ENCODE results near the gene ELP1.

ELP1 gene

DNA sequence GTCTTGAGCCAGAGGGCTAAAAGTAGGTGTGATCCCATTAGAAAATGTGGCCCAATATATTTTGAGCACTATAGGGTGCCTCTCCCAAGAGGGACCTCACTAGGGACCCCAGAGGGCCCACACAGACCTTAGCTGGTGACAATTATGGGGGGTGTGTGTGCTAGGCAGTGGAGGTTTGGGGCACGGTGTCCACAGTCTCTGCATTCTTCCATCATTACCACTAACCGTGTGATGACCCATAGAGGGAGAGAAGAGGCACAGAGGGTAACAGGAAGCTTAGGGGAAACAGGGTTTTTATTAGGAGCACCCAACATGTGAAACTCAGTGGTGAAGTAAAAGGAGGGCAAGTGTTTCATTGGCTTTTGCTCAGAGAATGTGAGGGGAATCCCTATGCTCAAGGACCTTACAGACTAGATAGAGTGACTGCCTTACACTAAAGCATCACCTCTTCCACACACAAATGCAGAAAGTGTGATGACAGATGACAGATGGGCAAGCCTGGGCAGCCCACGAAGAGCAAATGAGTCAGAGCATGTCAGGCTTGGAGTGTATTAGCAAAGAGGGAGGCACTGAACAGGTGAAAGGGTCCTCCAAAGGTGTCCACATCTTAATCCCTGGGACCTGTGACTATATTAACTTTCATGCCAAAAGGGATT is 74.3 kb downstream of the ELP1 start:
- TF ChIP-seq, protein P1, sequence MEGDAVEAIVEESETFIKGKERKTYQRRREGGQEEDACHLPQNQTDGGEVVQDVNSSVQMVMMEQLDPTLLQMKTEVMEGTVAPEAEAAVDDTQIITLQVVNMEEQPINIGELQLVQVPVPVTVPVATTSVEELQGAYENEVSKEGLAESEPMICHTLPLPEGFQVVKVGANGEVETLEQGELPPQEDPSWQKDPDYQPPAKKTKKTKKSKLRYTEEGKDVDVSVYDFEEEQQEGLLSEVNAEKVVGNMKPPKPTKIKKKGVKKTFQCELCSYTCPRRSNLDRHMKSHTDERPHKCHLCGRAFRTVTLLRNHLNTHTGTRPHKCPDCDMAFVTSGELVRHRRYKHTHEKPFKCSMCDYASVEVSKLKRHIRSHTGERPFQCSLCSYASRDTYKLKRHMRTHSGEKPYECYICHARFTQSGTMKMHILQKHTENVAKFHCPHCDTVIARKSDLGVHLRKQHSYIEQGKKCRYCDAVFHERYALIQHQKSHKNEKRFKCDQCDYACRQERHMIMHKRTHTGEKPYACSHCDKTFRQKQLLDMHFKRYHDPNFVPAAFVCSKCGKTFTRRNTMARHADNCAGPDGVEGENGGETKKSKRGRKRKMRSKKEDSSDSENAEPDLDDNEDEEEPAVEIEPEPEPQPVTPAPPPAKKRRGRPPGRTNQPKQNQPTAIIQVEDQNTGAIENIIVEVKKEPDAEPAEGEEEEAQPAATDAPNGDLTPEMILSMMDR (IDR thresholded peaks at IDR 0.05; ENCODE audit: control extremely low read depth, extremely low read depth, low read depth, missing control alignments), result no peak
- ChIA-PET CTCF (no interaction called here), POLR2A (no interaction called here)
- no peak for DNase-seq (ENCODE audit: extremely low spot score)

DNA sequence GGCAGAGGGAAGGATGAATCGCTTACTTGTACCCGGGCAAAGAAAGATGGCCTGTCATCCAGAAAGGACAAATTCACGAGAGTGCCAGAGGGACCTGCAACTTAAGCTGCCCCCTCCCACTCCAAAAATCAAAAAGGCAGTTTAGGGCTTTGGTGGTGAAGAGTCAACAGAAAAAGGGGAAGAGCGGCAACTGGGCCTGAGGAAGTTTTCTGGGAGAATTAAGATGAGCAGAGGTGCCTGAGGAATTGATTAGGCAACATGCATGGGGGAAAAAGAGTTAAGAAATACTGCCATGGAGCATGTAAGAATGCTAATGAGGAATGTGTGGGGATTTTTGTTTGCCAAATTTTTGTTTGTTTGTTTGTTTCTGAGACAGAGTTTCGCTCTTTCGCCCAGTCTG is 76.4 kb downstream of the ELP1 start:
- TF ChIP-seq, protein P1 (IDR thresholded peaks at IDR 0.05; ENCODE audit: control extremely low read depth, extremely low read depth, low read depth, missing control alignments), result no peak
- CTCF ChIA-PET, result interaction anchor here (1.9 kb wide), 1 partner anchor 97 kb away, joined by 4 read pairs; no protein-coding TSS in a partner anchor

DNA sequence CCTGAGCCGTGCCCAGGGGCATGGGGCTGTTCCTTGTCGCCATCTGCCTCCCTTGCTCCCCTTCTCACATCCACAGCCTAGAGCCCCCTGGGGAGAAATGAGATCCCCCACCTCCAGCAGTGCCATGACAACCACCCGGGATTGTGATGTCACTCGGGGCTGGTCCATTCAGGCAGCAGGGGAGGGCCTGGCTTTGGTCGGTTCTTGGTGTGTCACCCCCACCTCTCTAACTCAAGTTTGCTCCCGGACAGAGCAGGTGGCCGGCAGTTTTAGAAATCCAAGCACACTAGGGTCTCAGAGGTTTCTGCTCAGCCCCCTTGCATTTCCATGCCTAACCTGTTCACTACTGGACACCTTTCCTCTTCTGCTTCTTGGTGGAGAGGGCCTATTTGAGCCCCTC is 78.0 kb downstream of the ELP1 start, which contains the start of gene ACTL7B:
TSS of gene ACTL7B (minus strand) at position 99 of the 400 bp plus-strand sequence. CDS start at position 43, 56 bp downstream.
- POLR2A ChIA-PET, result interaction anchor here (0.6 kb wide), 1 partner anchor 1237 kb away, joined by 4 read pairs; no protein-coding TSS in a partner anchor
- CTCF ChIA-PET, result interaction anchor here (0.7 to 1.9 kb wide), 2 partner anchors 15 to 98 kb away, joined by 3 to 4 read pairs; no protein-coding TSS in a partner anchor
- TF ChIP-seq, protein P1 (IDR thresholded peaks at IDR 0.05; ENCODE audit: control extremely low read depth, extremely low read depth, low read depth, missing control alignments), result no peak
- DNase-seq (ENCODE audit: extremely low spot score), result no peak

More for the DNA sequence above, 76.4 kb downstream of the ELP1 start:
- DNase-seq (ENCODE audit: extremely low spot score), result no peak
- POLR2A ChIA-PET, result no interaction called here

DNA sequence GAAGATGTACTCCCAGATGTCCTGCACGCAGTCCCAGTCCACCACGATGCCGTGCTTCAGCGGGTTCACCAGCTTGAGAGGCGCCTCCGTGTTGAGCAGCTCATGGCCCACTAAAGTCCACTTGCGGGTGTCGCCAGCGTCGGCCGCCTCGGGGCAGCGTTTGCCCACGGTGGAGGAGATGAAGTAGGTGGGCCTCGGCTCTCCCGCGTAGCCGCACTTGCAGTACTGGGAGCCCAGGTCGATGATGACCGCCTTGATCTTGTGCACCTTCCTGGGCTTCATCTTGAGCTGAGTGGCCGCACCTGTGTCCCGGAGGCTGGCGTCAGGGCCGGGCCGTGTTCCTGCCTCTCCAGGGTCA is 78.4 kb downstream of the ELP1 start:
- POLR2A ChIA-PET, result no interaction called here
- CTCF ChIA-PET, result interaction anchor here (0.7 to 1.9 kb wide), 2 partner anchors 14 to 99 kb away, joined by 3 to 4 read pairs; no protein-coding TSS in a partner anchor
- TF ChIP-seq, protein P1 (IDR thresholded peaks at IDR 0.05; ENCODE audit: control extremely low read depth, extremely low read depth, low read depth, missing control alignments), result no peak
- DNase-seq (ENCODE audit: extremely low spot score), result no peak

DNA sequence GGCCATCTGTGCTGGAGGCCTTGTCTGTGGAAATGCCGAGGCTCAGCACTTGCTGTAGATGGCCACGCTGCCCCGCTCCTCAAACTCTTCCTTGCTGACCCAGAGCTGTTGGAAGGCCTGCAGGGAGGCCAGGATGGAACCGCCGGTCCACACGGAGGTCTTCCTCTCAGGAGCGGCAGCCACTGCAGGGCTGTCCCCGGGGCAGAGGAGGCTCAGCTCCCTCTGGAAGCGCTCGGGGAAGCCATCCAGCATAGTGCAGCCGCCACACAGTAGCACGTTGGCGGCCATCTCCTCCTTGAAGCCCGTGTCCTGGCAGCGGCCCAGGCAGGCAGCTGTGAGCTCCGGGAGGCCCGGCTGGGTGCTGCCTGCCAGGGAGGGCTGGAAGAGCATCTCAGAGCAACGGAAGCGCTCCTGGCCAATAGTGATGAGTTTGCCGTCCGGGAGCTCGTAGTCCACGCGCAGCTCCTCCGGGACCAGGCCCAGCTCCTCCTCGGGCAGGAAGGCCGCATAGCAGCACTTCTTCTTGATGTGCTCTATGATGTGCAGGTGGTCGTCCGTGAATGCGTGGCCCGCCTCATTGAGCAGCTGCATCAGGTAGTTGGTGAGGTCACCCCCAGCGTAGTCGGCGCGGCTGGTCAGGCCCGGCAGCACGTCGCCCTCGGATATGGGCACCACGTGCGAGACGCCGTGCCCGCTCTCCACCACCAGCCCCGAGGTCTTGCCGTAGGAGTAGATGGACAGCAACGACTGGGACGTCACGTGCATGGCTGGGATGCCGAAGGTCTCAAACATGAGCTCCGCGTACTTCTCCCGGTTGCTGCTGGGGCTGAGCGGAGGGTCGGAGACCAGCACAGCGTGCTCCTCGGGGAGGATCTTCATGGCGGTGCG is 79.0 kb downstream of the ELP1 start:
- TF ChIP-seq, protein P1 (IDR thresholded peaks at IDR 0.05; ENCODE audit: control extremely low read depth, extremely low read depth, low read depth, missing control alignments), result no peak
- DNase-seq (ENCODE audit: extremely low spot score), result no peak
- ChIA-PET CTCF (interaction anchor here (0.7 to 1.2 kb wide), 3 partner anchors 14 to 55 kb away, joined by 3 to 4 read pairs (median 3); no protein-coding TSS in a partner anchor), POLR2A (no interaction called here)

DNA sequence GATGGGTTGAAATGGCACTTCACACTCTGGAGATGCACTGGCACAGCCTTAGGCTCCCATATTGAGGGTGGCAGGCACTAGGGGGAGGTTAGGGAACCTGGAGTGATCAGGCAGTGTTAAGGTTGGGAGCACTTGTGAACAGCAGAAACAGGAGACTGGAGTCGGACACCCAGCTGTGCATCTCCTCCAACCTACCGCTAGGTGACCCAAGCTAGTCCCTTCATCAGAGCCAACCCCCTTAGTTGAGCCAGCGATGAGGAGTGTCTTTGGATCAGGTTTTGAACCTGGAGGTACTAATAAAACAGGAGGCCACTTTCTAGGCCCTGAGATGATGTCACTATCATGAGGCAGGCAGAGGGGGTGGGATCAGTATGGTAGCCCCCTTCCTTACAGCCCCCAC is 79.8 kb downstream of the ELP1 start:
- POLR2A ChIA-PET, result no interaction called here
- no peak for DNase-seq (ENCODE audit: extremely low spot score)
- TF ChIP-seq, protein P1 (IDR thresholded peaks at IDR 0.05; ENCODE audit: control extremely low read depth, extremely low read depth, low read depth, missing control alignments), result no peak
- CTCF ChIA-PET, result interaction anchor here (1.0 to 1.2 kb wide), 2 partner anchors 17 to 56 kb away, joined by 3 to 4 read pairs; no protein-coding TSS in a partner anchor
